Dermis blood vessel endothelial cell (primary cell): ENCODE data around the gene TRO. TPM values are rescaled to one million over a fixed set of nuclear protein-coding genes. Genes with fewer than 3 reads are reported as not detected.

Experiments
- DNase-seq: peaks from one replicate; pipeline ENCODE4 v3.0.0; 2010
- total RNA-seq: library from RNA; depleted of rRNA; stranded (reverse); fragments of >200 nt; gene quantifications from 2 replicates; pipeline ENCODE4 v1.2.3, GENCODE V29; 2014

The TRO gene
- total RNA-seq, 1 donor from 2014 or later = 4.4 TPM

- DNase-seq = no peak
These were observed 56.8 kb downstream of the TRO start for GRCh38 chrX:54977387-54977786.

GRCh38 chrX:54978448-54978847 lies 57.8 kb downstream of the TRO start:
- no peak for DNase-seq

- no peak for DNase-seq
These were observed 58.8 kb downstream of the TRO start for GRCh38 chrX:54979432-54979831.

- DNase-seq = no peak
These were observed 59.7 kb downstream of the TRO start for GRCh38 chrX:54980334-54980733.

Other genes with a start within 250 kb of the TRO start
- not detected in 2 replicates for gene ITIH6, start 122.6 kb upstream of the TRO start, total RNA-seq
- gene MAGED2, start 113.1 kb upstream of the TRO start, total RNA-seq = 224 and 341 TPM in 2 replicates
- 0.05 TPM in 1 of 2 replicates, not detected in the other for gene PFKFB1, start 73.4 kb downstream of the TRO start, total RNA-seq
- 8.3 and 12.6 TPM in 2 replicates for gene APEX2, start 79.5 kb downstream of the TRO start, total RNA-seq
- gene ALAS2, start 110.2 kb downstream of the TRO start, total RNA-seq = not detected in 2 replicates
- gene PAGE2B, start 154.2 kb downstream of the TRO start, total RNA-seq = not detected in 2 replicates
- gene PAGE2, start 168.2 kb downstream of the TRO start, total RNA-seq = not detected in 2 replicates